ENCODE results near the gene RASGRP4. TPM values are rescaled to one million over a fixed set of nuclear protein-coding genes. Genes with fewer than 3 reads are reported as not detected.

RASGRP4 gene
- total RNA-seq, 1 experiment from 2014 or later: not detected

DNA sequence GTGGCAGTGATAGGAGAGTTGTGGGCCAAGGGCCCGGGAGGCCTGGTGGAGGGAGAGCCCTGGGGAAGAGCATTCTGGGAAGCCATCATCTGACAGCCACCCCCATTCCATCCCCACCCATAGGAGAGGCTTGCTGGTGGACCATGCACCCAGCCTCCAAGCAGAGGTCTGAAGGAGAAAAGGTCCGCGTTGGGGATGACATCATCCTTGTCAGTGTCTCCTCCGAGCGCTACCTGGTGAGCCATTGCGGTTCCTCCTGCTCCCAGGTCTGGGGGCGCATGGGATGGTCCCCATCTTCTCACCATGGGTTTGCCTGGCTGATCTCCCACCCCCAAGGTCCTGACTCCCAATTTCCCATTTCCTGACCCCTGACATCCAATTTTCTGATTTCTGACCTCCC is 18.0 kb upstream of the RASGRP4 start:
- CTCF ChIA-PET: no interaction called here
- DNase-seq (ENCODE audit: low read depth, low spot score) (no peak), ATAC-seq (peak; percentile 40)
- H3K27me3 ChIP-seq (ENCODE audit: control insufficient read depth, insufficient read depth, low read length): no peaks in the 10 kb centered on the region
- in situ Hi-C loops (cut with HindIII; ENCODE audit: low pct_unique_long_range_greater_than_20kb, low sequenced_read_pairs) (no loop called here), intact Hi-C loops (cut with micrococcal nuclease; ENCODE audit: unreplicated experiment) (no loop called here)
- H3K9me3 ChIP-seq (ENCODE audit: control insufficient read depth, insufficient read depth, low read depth, low read length): no peaks in the 10 kb centered on the region
- no peaks in the 10 kb centered on the region for H3K36me3 ChIP-seq (ENCODE audit: control insufficient read depth, insufficient read depth, low read length)
- TF ChIP-seq, protein P1, sequence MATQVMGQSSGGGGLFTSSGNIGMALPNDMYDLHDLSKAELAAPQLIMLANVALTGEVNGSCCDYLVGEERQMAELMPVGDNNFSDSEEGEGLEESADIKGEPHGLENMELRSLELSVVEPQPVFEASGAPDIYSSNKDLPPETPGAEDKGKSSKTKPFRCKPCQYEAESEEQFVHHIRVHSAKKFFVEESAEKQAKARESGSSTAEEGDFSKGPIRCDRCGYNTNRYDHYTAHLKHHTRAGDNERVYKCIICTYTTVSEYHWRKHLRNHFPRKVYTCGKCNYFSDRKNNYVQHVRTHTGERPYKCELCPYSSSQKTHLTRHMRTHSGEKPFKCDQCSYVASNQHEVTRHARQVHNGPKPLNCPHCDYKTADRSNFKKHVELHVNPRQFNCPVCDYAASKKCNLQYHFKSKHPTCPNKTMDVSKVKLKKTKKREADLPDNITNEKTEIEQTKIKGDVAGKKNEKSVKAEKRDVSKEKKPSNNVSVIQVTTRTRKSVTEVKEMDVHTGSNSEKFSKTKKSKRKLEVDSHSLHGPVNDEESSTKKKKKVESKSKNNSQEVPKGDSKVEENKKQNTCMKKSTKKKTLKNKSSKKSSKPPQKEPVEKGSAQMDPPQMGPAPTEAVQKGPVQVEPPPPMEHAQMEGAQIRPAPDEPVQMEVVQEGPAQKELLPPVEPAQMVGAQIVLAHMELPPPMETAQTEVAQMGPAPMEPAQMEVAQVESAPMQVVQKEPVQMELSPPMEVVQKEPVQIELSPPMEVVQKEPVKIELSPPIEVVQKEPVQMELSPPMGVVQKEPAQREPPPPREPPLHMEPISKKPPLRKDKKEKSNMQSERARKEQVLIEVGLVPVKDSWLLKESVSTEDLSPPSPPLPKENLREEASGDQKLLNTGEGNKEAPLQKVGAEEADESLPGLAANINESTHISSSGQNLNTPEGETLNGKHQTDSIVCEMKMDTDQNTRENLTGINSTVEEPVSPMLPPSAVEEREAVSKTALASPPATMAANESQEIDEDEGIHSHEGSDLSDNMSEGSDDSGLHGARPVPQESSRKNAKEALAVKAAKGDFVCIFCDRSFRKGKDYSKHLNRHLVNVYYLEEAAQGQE (IDR thresholded peaks at IDR 0.05; ENCODE audit: insufficient read depth in 1 of 2, low read depth in 2 of 2, low read length in 1 of 2): no peak
- TF ChIP-seq POLR2AphosphoS5 (IDR thresholded peaks at IDR 0.05; ENCODE audit: low read depth, low read length) (no peak), SIN3A (IDR thresholded peaks at IDR 0.05; ENCODE audit: borderline replicate concordance, insufficient read depth, low read depth, low read length) (no peak), TCF7L2 (IDR thresholded peaks at IDR 0.05; ENCODE audit: low read depth, low read length) (no peak)
- TF ChIP-seq, protein P2, sequence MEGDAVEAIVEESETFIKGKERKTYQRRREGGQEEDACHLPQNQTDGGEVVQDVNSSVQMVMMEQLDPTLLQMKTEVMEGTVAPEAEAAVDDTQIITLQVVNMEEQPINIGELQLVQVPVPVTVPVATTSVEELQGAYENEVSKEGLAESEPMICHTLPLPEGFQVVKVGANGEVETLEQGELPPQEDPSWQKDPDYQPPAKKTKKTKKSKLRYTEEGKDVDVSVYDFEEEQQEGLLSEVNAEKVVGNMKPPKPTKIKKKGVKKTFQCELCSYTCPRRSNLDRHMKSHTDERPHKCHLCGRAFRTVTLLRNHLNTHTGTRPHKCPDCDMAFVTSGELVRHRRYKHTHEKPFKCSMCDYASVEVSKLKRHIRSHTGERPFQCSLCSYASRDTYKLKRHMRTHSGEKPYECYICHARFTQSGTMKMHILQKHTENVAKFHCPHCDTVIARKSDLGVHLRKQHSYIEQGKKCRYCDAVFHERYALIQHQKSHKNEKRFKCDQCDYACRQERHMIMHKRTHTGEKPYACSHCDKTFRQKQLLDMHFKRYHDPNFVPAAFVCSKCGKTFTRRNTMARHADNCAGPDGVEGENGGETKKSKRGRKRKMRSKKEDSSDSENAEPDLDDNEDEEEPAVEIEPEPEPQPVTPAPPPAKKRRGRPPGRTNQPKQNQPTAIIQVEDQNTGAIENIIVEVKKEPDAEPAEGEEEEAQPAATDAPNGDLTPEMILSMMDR (IDR thresholded peaks at IDR 0.05): no peak
- no peaks in the 10 kb centered on the region for H3K4me1 ChIP-seq (ENCODE audit: control insufficient read depth, insufficient read depth, low read length)
- no peak overlapping the region for H3K4me3 ChIP-seq (ENCODE audit: low read depth in 2 of 2, low read length in 2 of 2)
- BruUV-seq (replicated peaks): no TSS peak
- POLR2A ChIA-PET: no interaction called here
- H3K27ac ChIP-seq (ENCODE audit: low read length): no peak overlapping the region

DNA sequence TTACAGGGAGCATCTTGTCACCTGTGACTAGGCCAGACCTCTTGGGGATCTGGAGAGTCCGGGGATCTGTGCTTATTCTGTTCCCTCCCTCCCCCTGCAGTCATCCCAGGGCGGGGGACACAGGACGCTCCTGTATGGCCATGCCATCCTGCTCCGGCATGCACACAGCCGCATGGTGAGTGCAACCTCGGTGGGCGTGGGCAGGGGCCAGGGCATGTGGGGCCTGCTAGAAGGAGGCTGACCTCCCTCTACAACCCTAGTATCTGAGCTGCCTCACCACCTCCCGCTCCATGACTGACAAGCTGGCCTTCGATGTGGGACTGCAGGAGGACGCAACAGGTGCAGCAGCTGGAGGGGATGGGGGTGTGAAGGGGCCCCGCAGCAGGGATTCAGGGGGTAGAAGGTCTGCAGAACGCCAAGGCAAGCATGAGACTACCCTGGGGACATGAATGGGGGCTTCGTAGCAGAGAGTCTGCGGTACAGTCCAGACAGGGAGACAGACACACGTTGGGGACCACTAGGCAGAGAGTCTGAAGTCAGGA is 17.5 kb upstream of the RASGRP4 start:
- DNase-seq (ENCODE audit: low read depth, low spot score) (no peak), ATAC-seq (peak; percentile 39)
- no peak overlapping the region for H3K27ac ChIP-seq (ENCODE audit: low read length)
- no peaks in the 10 kb centered on the region for H3K4me1 ChIP-seq (ENCODE audit: control insufficient read depth, insufficient read depth, low read length)
- in situ Hi-C loops (cut with HindIII; ENCODE audit: low pct_unique_long_range_greater_than_20kb, low sequenced_read_pairs): no loop called here
- CTCF ChIA-PET: no interaction called here
- no peaks in the 10 kb centered on the region for H3K36me3 ChIP-seq (ENCODE audit: control insufficient read depth, insufficient read depth, low read length)
- no peaks in the 10 kb centered on the region for H3K27me3 ChIP-seq (ENCODE audit: control insufficient read depth, insufficient read depth, low read length)
- H3K9me3 ChIP-seq (ENCODE audit: control insufficient read depth, insufficient read depth, low read depth, low read length): no peaks in the 10 kb centered on the region
- TF ChIP-seq, protein P1 (IDR thresholded peaks at IDR 0.05; ENCODE audit: insufficient read depth in 1 of 2, low read depth in 2 of 2, low read length in 1 of 2): no peak
- no peak for TF ChIP-seq POLR2AphosphoS5 (IDR thresholded peaks at IDR 0.05; ENCODE audit: low read depth, low read length)
- no peak for TF ChIP-seq SIN3A (IDR thresholded peaks at IDR 0.05; ENCODE audit: borderline replicate concordance, insufficient read depth, low read depth, low read length)
- TF ChIP-seq TCF7L2 (IDR thresholded peaks at IDR 0.05; ENCODE audit: low read depth, low read length): no peak
- TF ChIP-seq, protein P2 (IDR thresholded peaks at IDR 0.05): no peak
- POLR2A ChIA-PET: no interaction called here
- BruUV-seq (replicated peaks): no TSS peak
- intact Hi-C loops (cut with micrococcal nuclease; ENCODE audit: unreplicated experiment): no loop called here
- H3K4me3 ChIP-seq (ENCODE audit: low read depth in 2 of 2, low read length in 2 of 2): no peak overlapping the region
